ENCODE results near the gene TRNP1. TPM values are rescaled to one million over a fixed set of nuclear protein-coding genes. Genes with fewer than 3 reads are reported as not detected.
"Not testable (repeated sequence)": the region's sequence is repeated elsewhere in the genome, so short reads cannot be mapped to it uniquely, and the experiment has no call there.

The TRNP1 gene
- total RNA-seq, 1 donor from 2014 or later, result 12.0 TPM

- DNase-seq (ENCODE audit: low spot score), result no peak
Observed at GRCh38 chr1:26972821-26973220, 20.7 kb upstream of the TRNP1 start.

GRCh38 chr1:26976621-26977510 is 16.6 kb upstream of the TRNP1 start:
- DNase-seq (ENCODE audit: low spot score), result no peak

- no peak for DNase-seq (ENCODE audit: low spot score)
Observed at GRCh38 chr1:26978901-26979300, 14.6 kb upstream of the TRNP1 start.

- DNase-seq (ENCODE audit: low spot score), result no peak
Observed at GRCh38 chr1:26981146-26981846, 12.2 kb upstream of the TRNP1 start.

GRCh38 chr1:26983863-26984262 is 9.6 kb upstream of the TRNP1 start:
- no peak for DNase-seq (ENCODE audit: low spot score)

- DNase-seq (ENCODE audit: low spot score), result no peak
Observed at GRCh38 chr1:26984291-26984690, 9.2 kb upstream of the TRNP1 start.

GRCh38 chr1:26986658-26987057 is 6.8 kb upstream of the TRNP1 start:
- DNase-seq (ENCODE audit: low spot score), result no peak

- DNase-seq (ENCODE audit: low spot score), result not testable (repeated sequence)
Observed at GRCh38 chr1:26989403-26990109, 3.9 kb upstream of the TRNP1 start.

GRCh38 chr1:26991310-26992116 is 2.0 kb upstream of the TRNP1 start:
- no peak for DNase-seq (ENCODE audit: low spot score)

- DNase-seq (ENCODE audit: low spot score), result no peak
Observed at GRCh38 chr1:26994020-26994786, 711 bp downstream of the TRNP1 start.

- DNase-seq (ENCODE audit: low spot score), result peak; percentile 35
Observed at GRCh38 chr1:26994787-26995517, 1.5 kb downstream of the TRNP1 start.

GRCh38 chr1:26996024-26996423 is 2.5 kb downstream of the TRNP1 start:
- no peak for DNase-seq (ENCODE audit: low spot score)

GRCh38 chr1:26996665-26997064 is 3.2 kb downstream of the TRNP1 start:
- DNase-seq (ENCODE audit: low spot score), result no peak

GRCh38 chr1:26998429-26999300 is 5.2 kb downstream of the TRNP1 start:
- peak; percentile 30 for DNase-seq (ENCODE audit: low spot score)

- peak; percentile 94 for DNase-seq (ENCODE audit: low spot score)
Observed at GRCh38 chr1:26999440-26999987, 6.0 kb downstream of the TRNP1 start.

GRCh38 chr1:27000090-27000816 is 6.8 kb downstream of the TRNP1 start:
- DNase-seq (ENCODE audit: low spot score), result no peak

GRCh38 chr1:27000817-27001460 is 7.4 kb downstream of the TRNP1 start:
- DNase-seq (ENCODE audit: low spot score), result no peak

All from umbilical cord (tissue), 2 donors.